Activated CD8-positive, alpha-beta memory T cell treated with anti-CD3 and anti-CD28 coated beads, Interleukin-2, amount 50 U/mL, for 1 hour (primary cell): ENCODE data around the gene FCHO2.

Experiments
- DNase-seq: peaks from one replicate; pipeline ENCODE4 v3.0.0-alpha.2; 2020; ENCODE audit errors: extremely low read depth

The FCHO2 gene

GRCh38 chr5:73136055-73136562 lies 180.3 kb downstream of the FCHO2 start:
- no peak for DNase-seq

- DNase-seq = no peak
Measured at GRCh38 chr5:73137563-73138530, 182.0 kb downstream of the FCHO2 start.

- DNase-seq = no peak
Measured at GRCh38 chr5:73139485-73139884, 183.6 kb downstream of the FCHO2 start.
